HG02763 (cell line): ENCODE results near the gene FGFR2.

Experiments used
- ATAC-seq: cut with Tn5 transposase; IDR thresholded peaks from one replicate; pipeline ENCODE4 v1.9.1; 2021; ENCODE audit warnings: mild to moderate bottlenecking, moderate library complexity; ENCODE audit not compliant: unreplicated experiment

FGFR2 gene

DNA sequence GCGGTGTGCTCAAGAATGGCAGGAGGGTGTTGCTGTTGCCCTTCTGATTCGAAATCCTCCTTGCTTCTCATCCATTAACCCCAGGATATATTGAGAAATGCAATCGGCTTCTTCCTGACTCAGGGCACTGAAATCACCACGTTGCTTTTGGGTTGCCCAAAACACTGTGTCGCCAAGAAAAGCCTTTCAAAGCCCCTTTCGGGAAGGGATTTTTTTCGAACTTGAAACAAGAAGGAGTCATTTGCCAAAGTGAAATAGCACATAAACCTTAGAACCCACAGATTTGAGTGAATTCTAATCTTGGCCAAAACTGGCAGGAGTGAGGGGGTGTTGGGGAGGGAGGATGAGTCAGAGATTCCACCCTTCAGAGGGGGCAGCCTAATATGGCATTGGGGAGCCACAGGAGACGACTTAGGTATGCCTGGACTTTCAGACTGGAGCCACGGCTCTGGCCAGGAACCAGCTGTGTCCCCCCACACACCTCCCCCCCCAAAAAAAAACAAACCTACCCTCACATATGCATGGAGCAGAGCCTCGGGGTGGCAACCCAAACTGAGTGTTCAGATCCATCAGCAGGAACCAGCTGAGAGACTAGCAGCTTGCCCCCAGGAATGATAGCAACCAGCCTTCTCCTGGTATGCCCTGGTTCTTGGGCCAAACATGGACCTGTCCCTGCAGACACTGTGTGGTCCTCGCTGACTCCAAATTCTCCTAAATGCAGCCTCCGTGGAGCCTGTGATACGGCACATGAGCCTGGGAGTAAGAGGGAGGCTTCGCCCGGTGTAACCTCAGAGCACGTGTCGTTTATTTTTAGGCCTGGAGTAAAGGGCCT, 138.4 kb downstream of the FGFR2 start:
- ATAC-seq = no peak

DNA sequence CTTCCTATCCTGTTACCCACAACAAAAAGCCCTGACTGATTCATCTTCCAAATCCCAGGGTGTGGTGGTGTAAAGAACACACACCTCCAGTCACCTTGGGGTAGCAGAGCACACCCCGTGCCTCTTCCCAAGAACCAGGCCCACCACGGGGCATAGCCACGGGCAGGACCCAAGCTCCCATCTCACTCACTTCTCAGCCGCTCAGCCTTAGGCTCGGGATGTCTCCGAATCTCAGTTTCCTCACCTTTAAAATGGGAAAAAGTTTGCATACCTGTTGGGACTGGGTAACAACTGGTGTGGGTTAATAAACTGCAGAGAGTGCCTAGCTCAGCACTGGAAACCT, 139.0 kb downstream of the FGFR2 start:
- no peak for ATAC-seq

- no peak for ATAC-seq
Observed at GRCh38 chr10:121457729-121458128, 140.5 kb downstream of the FGFR2 start.

DNA sequence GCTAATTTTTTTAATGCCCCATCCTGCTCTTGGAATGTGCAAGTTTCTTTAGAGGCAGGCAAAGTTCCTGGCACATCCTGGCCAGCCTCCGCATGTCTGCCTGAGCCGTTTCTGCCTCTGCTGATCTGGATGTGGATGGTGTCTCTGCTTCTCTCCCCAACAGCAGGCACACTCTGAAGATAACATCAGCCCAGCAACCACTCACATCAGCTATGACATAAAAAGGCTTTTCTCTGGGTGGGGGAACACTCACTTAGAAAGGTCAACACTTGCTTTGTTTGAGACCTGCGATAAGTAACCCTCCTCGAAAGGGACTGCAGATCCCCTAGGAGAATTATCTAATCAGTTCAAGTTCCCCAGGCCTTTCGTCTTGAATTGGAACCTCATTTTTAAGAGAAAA, 142.9 kb downstream of the FGFR2 start:
- ATAC-seq = no peak

DNA sequence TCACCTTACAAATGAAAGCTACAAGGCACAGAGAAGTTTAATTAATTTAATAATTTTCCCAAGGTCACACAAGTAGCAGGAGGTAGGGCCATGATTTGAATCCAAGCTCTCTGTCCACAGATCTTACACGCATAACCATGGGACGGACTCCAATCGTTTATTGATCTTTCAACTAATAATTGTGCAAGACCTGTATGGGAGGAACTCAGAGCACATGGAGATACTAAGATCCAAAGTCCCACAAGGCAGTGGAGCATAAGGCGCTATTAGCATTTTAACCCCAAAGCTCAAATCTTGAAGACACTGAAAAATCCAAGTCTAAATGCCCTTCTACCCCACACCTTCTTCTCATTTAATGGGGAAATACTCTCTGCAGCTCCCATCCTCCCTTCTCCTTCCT, 143.5 kb downstream of the FGFR2 start:
- ATAC-seq = no peak

DNA sequence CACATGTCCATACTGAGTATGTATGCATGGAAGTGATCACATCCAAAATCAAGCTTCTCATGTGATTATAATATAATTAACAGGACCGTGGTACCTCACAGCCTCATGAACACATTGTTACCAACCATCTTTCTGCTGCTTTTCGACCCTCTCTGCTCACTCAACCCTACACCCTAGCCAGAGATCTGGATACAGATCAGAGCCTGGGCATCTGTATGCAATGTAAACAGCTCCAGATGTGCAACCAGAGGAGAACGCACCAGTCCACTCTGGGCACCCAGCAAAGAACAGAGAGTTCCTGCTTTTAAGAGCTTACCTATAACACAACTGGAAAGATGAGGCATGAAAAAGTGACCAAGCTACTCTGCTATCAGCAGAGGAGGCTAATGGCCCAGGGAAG, 145.1 kb downstream of the FGFR2 start:
- no peak for ATAC-seq

DNA sequence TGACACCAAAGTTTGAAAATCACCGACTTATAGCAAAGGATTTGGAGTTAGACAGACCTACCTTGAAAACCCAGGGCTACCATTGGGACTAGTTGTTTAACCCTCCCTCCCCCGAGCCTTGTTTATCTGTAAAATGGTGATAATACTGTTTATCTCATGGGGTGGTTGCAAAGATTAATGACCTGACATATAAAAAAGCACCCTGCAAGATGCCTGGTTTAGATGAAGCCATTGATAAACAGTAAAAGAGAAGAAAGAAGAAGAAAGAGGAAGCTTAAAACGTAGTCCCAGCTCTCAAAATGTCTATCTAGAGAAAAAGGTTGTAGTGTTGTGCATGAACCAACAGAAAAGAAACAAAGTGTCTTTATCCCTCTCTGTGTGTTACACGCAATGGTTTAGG, 145.7 kb downstream of the FGFR2 start:
- ATAC-seq = no peak

- no peak for ATAC-seq
Observed at GRCh38 chr10:121450247-121450646, 148.0 kb downstream of the FGFR2 start.

GRCh38 chr10:121449482-121449924, 148.7 kb downstream of the FGFR2 start:
- peak; percentile 29 for ATAC-seq

GRCh38 chr10:121448766-121449421, 149.3 kb downstream of the FGFR2 start:
- ATAC-seq = peak; percentile 90

GRCh38 chr10:121444520-121445165, 153.6 kb downstream of the FGFR2 start:
- ATAC-seq = no peak

- ATAC-seq = no peak
Observed at GRCh38 chr10:121442086-121442935, 155.9 kb downstream of the FGFR2 start.

GRCh38 chr10:121440461-121440860, 157.8 kb downstream of the FGFR2 start:
- ATAC-seq = no peak

- ATAC-seq = no peak
Observed at GRCh38 chr10:121438333-121438732, 159.9 kb downstream of the FGFR2 start.

GRCh38 chr10:121437596-121437995, 160.6 kb downstream of the FGFR2 start:
- ATAC-seq = no peak

GRCh38 chr10:121436630-121437341, 161.5 kb downstream of the FGFR2 start:
- ATAC-seq = no peak

GRCh38 chr10:121436281-121436629, 162.0 kb downstream of the FGFR2 start:
- no peak for ATAC-seq

- no peak for ATAC-seq
Observed at GRCh38 chr10:121435099-121435875, 163.0 kb downstream of the FGFR2 start.

DNA sequence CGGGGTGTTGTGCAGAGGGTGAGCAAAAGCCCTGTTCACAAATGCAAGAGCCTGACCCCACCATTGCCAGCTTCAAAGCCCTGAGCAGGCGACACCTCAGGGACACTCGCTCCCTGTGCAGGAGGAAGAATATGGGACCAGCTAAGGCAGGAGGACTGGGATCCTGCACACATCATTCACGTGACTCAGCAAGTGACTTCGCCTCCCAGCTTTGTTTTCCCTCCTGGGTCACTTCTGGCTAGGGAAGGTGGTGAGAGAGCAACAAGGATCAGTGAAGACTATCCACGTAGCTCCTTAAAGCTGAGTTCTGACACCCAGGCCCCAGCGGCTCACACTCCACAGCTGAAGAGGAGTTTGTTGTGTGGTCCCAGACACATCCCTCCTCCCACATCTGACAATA, 164.3 kb downstream of the FGFR2 start:
- no peak for ATAC-seq

DNA sequence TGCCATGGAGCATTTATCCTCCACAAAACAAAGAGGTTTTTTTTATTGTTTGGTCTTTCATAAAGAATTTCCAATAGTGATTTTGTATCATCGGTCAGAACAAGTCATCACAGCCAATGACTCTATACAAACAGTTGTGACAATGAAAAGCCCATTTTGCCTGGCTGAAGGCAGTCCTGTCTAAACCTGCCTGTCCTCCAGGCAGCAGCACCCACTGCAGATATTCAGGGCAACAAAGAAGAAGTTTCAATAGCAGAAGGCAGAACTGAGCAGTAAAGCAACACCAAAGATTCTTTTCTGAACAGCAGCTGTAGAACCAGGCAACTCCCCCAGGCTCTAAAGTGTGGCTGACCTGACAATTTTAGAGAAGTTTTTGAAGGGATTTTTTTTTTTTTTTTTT, 169.4 kb downstream of the FGFR2 start:
- no peak for ATAC-seq
